Bone marrow (tissue), 2 donors: ENCODE results near the gene DNASE1L3.

ENCODE experiments used
- DNase-seq, 2 donors: peaks; one replicate each; lab custom pipeline; 2025; lab: John Stamatoyannopoulos, UW

The DNASE1L3 gene

GRCh38 chr3:58200121-58200709 lies 10.6 kb downstream of the DNASE1L3 start:
- no peak for DNase-seq

DNA sequence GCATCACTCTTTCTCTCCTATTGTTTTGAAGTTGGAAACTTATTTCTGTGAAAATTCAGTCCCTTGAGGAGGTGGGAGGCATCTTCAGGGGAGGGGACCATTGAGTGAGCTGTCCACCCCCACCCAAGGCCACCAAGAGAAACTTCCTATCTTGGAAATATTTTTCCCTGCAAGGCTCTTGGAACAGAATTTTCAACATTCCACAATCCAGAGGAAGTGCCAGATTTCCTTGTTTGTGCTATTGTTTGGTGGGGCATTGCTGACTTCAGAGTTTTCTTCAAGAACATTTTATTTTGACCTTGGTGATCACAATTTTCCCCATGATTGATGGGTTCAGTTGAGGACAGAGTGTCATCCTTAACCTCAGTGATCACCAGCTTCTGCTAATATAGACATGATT lies 12.0 kb downstream of the DNASE1L3 start:
- DNase-seq = no peak

- DNase-seq = no peak
Measured at GRCh38 chr3:58198362-58198761, 12.4 kb downstream of the DNASE1L3 start.

DNA sequence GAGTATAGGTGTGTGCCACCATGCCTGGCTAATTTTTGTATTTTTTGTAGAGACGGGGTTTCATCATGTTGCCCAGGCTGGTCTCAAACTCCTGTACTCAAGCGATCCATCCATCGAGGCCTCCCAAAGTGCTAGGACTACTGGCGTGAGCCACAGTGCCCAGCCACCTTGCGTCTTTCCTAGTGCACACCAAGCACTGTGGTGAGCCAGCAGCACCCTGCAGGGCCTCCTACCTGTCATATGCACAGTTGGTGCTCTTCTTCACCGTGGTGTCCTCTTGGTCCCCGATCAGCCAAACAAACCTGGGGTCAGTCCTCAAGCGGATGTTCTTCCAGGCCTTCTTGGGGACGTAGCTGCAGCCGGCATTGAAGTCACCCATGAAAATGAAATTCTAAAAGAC lies 13.2 kb downstream of the DNASE1L3 start:
- no peak for DNase-seq

- DNase-seq = no peak
Measured at GRCh38 chr3:58193682-58194407, 16.9 kb downstream of the DNASE1L3 start.

DNA sequence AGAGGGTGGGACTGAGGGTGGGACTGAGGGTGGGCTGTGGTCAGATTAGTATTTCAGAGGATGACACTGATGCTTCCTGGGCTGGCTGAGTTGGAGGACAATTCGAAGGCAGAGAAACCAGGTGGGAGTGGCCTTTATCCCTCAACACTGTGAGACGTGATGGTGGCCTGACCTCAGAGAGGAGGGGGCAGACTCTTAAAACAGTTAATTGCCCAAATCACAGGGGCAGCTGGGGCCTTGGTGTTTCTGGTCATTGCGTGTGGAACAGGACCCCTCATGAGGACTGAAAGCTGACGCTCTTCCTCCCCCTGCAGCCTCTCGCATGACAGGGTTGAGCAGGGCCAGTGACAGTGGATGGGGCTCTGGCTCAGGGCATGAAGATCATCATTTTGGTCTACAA lies 18.7 kb downstream of the DNASE1L3 start:
- no peak for DNase-seq

DNA sequence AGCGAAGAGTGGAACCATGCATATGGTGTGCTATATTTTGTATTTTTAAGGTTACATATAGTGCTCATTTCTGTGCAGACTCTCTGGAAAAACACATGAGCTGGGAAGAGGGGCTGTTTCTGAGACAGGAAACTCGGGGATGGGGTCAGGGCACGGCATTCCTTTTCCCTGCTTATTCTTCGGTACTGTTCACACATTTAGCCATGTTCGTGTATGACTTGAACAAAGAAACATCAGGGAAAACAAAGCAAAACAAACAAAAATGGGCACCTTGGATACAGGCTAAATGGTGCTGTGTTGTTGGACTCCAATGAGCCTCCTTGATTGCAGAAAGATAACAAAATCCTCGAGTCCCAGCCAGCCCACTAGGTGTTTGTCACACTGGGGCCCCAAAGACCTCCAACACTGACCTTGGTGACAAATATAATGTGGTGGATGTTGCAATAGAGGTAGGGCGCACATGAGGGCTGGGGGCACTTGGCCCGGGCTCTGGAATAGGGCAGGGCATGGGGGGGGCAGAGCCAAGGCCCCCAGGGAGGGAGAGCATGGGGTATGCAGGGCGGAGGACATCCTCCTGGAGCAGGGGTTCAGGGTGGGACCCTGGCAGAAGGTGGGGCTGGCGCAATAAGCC lies 19.3 kb downstream of the DNASE1L3 start:
- DNase-seq = no peak

GRCh38 chr3:58190882-58191281 lies 19.9 kb downstream of the DNASE1L3 start:
- DNase-seq = no peak

DNA sequence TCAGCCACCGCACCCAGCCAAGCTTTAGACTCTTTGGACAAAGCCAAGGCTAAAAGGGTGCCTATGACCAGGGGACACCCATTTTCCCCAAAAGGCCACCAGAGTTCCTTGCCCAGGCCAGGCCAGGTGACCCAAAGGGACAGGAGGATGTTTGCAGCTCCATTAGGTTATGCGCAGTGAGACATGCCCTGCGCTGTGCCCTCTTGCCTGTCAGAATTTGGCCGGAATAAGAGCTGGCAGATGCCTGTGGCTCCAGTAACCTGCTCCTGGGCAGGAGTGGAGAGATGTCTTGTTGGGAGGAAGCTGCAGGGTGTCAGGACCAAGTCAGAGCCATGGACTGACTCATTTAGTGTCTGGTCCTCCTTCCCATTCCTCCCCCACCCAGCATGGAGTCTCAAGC lies 20.5 kb downstream of the DNASE1L3 start:
- DNase-seq = no peak

DNA sequence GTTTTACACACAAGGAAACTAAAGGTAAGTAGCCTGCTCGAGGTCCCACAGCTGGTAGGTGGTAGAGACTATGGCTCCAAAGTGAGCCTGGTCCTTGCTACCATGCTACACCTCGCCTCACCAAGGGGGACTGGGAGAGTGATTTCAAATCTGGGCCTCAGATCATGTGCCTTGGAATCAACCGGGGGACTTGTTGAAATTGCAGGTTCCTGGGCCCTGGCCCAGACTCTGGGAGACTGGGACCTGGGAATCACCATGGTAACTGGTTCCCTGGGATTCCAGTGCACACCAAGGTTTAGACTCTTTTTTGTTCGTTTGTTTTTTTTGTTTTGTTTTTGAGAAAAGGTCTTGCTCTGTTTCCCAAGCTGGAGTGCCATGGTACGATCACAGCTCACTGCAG lies 21.1 kb downstream of the DNASE1L3 start:
- no peak for DNase-seq

DNA sequence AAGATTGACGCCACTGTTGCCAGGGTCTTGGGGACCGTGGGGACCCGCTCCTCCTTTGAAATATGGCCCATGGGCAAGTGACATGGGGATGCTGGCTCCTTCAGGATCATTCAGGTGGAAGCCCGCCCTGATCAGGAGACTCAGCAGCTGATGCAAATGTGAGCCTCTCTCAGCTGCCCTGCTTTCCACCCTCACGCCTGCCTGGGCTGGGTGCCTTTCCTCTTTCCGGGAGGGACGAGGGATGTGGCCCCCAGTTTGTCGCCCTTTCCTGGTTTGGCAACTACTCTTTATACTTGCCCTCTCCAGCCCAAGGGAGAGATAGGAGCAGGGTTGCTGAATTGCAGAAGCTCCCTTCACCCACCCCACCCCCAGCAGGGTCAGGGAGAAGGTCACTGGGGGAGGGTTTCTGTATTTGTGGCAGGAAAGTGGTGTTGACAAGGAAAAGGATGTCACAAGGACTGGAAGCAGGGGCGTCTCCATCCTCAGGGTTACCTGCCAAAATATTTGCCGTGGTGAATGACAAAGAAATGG lies 21.8 kb downstream of the DNASE1L3 start:
- no peak for DNase-seq

- no peak for DNase-seq
Measured at GRCh38 chr3:58188173-58188564, 22.6 kb downstream of the DNASE1L3 start.

- no peak for DNase-seq
Measured at GRCh38 chr3:58184982-58185360, 25.8 kb downstream of the DNASE1L3 start.

DNA sequence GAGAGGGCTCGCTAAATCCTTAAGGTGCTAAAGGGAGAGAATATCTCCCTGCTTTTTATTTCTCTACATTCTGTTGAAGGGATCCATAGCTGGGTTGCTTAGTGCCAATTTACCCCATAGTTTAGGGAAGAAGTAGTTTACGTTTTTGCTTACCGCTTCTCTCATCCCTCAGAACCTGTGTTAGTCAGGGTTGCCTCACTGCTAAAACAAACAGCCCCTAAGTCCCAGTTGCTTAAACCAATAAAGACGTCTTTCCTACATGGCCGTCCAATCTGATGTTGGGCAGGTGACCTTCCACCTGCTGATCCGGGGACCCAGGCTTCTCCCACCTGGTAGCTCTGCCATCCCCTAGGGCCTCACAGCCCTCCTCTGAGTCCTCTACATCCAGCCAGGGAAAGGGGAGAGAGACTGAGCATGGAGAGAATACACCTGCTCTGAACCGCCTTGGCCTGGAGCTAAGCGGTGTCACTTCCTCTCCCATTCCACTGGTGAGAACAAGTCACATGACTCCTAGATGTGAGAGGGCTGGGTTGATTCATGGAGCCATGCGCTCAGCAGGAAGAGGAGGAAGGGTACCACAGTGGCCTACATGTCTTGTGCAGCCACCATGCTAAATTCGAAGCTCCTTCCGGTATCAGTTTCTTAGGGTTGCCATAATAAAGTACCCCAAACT lies 26.3 kb downstream of the DNASE1L3 start:
- no peak for DNase-seq

GRCh38 chr3:58183891-58184290 lies 26.9 kb downstream of the DNASE1L3 start:
- DNase-seq = no peak

GRCh38 chr3:58183221-58183620 lies 27.6 kb downstream of the DNASE1L3 start:
- DNase-seq = no peak

DNA sequence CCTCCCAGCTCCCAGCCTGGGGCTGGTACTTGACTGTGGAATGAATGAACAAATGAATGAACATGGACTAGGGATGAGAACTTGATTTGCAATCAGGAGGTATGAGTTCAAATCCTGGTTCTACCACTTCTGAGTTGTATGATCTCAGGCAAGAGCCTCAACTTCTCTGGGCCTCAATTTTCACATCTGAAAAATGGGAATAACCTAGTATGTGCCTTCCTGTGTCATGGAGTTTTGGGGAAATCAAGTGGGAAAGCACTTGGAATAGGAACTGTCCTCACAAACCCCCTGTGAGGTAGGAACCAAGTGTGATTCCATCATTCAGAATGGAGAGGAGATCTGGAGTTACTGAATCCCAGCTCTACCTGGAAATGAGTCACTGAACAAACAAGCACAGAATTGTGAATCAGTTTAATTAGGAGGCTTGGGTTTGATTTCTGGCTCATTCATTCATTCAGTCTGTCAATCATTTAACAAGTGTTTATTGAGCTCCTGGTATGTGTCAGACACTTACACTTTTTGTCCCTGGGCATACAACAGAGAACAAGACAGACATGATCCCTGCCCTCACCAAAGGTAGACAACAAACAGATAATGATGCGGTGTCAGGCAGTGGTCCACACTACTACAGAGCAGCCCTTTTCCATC lies 29.7 kb downstream of the DNASE1L3 start:
- DNase-seq = no peak

GRCh38 chr3:58180099-58180880 lies 30.5 kb downstream of the DNASE1L3 start:
- no peak for DNase-seq

GRCh38 chr3:58179235-58180098 lies 31.3 kb downstream of the DNASE1L3 start:
- DNase-seq = no peak

- DNase-seq = no peak
Measured at GRCh38 chr3:58178528-58179234, 32.1 kb downstream of the DNASE1L3 start.
